Tibial nerve (tissue), 3 donors: ENCODE data around the gene GSC2.

Experiments
- POLR2A ChIP-seq, 2 donors: fragments of 450-650 bp; IDR thresholded peaks; one replicate each; pipeline ENCODE4 v1.6.1; 2017; ENCODE audit warnings: antibody characterized with exemption in 2 of 2, mild to moderate bottlenecking in 2 of 2, moderate library complexity in 2 of 2
- TF ChIP-seq, protein P1 (sequence below), 5 experiments: fragments of 200-600 bp in 3 of 5; fragments of 450-650 bp in 2 of 5; sonication (generic) in 3 of 5; IDR thresholded peaks; one replicate each; pipeline ENCODE4 v1.5.1; 2016 to 2019; ENCODE audit warnings: antibody characterized with exemption in 5 of 5, mild to moderate bottlenecking in 3 of 5, moderate library complexity in 2 of 5

GRCh38 chr22:19097518-19097917 lies 52.6 kb downstream of the GSC2 start:
- no peak for TF ChIP-seq POLR2A (IDR thresholded peaks at IDR 0.05)
- TF ChIP-seq, protein P1, sequence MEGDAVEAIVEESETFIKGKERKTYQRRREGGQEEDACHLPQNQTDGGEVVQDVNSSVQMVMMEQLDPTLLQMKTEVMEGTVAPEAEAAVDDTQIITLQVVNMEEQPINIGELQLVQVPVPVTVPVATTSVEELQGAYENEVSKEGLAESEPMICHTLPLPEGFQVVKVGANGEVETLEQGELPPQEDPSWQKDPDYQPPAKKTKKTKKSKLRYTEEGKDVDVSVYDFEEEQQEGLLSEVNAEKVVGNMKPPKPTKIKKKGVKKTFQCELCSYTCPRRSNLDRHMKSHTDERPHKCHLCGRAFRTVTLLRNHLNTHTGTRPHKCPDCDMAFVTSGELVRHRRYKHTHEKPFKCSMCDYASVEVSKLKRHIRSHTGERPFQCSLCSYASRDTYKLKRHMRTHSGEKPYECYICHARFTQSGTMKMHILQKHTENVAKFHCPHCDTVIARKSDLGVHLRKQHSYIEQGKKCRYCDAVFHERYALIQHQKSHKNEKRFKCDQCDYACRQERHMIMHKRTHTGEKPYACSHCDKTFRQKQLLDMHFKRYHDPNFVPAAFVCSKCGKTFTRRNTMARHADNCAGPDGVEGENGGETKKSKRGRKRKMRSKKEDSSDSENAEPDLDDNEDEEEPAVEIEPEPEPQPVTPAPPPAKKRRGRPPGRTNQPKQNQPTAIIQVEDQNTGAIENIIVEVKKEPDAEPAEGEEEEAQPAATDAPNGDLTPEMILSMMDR (IDR thresholded peaks at IDR 0.05), result no peak
